GM21381 (cell line): ENCODE data around the gene CENPQ.

Experiments used
- ATAC-seq: cut with Tn5 transposase; IDR thresholded peaks from one replicate; pipeline ENCODE4 v1.9.1; 2021; ENCODE audit warnings: mild to moderate bottlenecking, moderate library complexity; ENCODE audit not compliant: unreplicated experiment

The CENPQ gene

DNA sequence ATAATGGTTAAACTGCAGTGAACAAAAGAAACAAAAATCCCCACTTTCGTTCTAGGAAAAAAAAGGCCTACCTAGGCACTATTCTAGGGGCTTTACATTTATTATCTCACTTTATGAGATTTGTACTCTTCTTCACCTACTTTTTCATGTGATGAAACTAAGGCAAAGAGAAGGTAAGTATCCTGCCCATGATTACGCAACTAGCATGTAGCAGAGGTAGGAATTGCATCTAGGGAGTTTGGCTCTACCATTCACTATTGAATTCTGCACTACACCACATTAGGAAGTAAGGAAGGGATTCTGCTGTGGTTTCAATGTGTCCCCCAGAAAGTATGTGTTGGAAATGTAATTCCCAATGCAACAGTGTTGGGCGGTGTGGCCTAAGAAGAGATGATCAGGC, 75.9 kb downstream of the CENPQ start:
- ATAC-seq = no peak

GRCh38 chr6:49540614-49541013, 77.4 kb downstream of the CENPQ start:
- no peak for ATAC-seq

- ATAC-seq = no peak
Measured at GRCh38 chr6:49541210-49541724, 78.1 kb downstream of the CENPQ start.

DNA sequence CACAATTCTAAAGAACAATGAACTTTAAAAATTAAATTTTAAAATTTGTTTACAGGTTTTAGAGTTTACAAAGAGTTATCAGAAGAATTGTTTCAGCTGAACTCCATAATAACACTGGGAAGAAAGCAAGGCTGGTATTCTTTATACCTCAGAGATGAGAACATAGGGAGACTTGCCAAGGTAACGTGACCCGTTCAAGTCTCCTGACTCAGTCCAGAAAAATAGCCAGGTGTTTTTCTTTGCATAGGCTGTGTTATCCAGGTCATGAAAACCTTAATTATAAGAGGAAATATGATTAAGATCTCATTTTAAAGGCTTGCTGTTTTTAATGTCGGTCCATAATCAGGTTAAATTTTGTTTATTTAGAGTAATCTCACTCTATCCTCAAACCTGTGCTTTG, 78.8 kb downstream of the CENPQ start:
- ATAC-seq = no peak
